HG03432 (cell line): Measurements from ENCODE around the gene NRF1.
A peak's percentile ranks its signal among the peaks of the same experiment; 100 is the strongest.

Experiments used
- ATAC-seq: cut with Tn5 transposase; IDR thresholded peaks from one replicate; pipeline ENCODE4 v1.9.1; 2021; ENCODE audit warnings: mild to moderate bottlenecking, moderate library complexity; ENCODE audit not compliant: unreplicated experiment

NRF1 gene

GRCh38 chr7:129767120-129768015, 155.8 kb downstream of the NRF1 start:
- no peak for ATAC-seq

DNA sequence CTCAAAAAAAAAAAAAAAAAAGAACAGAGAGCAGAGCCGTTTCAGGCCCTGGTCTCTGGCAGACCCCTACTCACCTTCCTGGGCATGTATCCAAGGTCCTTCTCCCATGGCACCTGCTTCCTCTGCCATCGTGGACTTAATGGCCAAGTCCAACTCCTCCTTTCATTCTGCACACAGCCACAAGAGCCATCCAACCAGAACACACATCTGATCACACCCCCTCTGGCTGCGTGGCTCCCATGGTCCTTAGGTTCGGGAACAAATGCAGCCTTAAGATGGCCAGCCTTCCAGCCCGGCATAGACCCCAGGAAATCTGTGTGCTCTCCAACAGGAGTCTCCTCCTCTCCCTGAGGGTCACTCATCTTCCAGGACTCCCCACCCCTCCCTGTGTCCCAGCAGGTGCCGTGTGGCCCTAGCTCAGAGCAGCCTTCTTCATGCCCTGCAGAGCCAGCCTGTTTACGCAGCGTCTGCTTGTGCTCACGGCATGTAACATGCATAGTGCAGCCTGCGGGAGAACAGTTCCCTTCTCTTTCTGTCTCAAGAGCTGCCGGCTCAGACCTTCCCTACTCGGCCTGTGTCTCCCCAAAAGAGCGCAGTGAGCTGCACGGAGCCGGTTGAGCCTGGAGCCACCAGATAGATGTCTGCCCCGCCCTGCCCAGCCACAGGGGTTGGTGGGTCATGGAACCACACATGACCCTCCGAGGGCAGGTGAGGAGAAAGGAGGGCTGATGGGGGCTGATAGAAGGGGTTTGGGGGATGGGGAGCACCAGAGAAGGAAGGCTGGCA, 157.3 kb downstream of the NRF1 start:
- ATAC-seq: no peak

DNA sequence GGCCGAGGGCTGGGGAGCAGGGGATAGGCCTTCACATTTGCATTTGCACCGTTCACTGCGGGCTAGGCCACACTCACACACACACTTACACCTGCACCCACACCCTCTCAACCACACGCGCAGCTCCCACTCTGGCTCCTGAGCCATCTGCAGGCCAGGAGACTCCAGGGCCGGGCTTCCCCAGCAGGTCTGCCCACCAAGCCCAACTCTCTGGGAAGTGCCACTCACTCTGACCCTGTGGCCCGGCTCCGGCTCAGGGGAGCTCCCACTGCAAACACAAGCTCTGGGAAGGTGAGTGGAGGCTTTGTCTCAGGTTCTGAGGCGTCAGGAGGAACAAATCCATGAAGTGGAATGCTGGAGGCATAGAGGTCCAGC, 157.9 kb downstream of the NRF1 start:
- no peak for ATAC-seq

- no peak for ATAC-seq
These were observed 158.6 kb downstream of the NRF1 start for GRCh38 chr7:129769866-129770808.

DNA sequence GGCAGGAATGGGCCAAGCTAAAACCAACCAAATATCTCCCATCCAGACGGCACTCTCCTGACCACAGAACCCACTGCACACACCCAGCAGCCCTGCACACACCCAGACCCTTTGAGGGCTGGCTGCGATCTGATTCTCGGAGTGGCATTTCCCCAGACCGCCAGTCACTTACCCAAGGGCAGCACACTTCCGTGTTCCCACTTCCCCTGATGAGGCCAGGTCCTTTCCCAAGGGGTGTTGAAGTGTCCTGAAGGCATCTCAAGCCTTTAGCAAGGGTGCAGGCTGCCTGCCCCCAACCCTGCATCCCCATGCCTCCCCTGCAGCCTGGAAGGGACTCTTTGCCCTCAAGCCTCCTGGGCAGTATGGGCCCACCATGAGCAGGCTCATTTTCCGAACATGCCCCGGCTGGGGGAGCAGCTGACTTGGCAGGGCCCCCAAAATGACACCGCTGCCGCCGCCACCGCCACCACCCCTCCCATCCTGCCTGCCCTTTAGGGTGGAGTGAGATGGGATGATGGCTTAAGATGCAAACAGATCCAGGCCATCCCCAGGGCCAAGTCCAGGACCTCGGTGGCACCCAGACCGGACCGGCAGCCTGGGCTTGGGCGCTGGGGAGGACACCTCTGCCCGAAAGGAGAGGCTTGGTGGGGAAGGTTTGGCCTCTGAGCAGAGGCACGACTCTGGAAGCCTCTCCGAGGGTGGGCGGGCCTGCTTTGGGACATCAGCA, 159.8 kb downstream of the NRF1 start:
- no peak for ATAC-seq

- no peak for ATAC-seq
These were observed 160.5 kb downstream of the NRF1 start for GRCh38 chr7:129771928-129772479.

- ATAC-seq: no peak
These were observed 161.2 kb downstream of the NRF1 start for GRCh38 chr7:129772646-129773280.

GRCh38 chr7:129773328-129773731, 161.8 kb downstream of the NRF1 start:
- ATAC-seq: no peak

GRCh38 chr7:129773871-129774270, 162.4 kb downstream of the NRF1 start:
- no peak for ATAC-seq

DNA sequence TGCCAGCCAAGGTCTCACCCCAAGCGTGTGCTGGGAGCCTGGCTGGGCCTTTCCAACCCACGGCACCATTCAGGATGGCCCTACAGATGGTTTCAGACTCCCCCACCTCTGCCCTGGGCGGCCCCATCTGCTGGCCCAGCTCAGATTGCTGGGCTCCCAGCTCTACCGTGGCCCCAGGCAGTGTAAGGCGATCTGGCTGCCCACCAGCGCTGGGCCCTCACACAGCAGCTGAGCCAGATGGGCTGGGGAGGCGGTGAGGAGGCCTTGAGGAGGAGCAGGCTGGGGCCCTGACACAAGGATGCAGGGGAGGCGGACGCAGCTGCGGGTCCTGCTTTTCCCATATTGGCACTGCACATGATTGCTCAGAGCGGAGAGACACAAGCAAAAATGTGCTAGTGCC, 162.8 kb downstream of the NRF1 start:
- no peak for ATAC-seq

DNA sequence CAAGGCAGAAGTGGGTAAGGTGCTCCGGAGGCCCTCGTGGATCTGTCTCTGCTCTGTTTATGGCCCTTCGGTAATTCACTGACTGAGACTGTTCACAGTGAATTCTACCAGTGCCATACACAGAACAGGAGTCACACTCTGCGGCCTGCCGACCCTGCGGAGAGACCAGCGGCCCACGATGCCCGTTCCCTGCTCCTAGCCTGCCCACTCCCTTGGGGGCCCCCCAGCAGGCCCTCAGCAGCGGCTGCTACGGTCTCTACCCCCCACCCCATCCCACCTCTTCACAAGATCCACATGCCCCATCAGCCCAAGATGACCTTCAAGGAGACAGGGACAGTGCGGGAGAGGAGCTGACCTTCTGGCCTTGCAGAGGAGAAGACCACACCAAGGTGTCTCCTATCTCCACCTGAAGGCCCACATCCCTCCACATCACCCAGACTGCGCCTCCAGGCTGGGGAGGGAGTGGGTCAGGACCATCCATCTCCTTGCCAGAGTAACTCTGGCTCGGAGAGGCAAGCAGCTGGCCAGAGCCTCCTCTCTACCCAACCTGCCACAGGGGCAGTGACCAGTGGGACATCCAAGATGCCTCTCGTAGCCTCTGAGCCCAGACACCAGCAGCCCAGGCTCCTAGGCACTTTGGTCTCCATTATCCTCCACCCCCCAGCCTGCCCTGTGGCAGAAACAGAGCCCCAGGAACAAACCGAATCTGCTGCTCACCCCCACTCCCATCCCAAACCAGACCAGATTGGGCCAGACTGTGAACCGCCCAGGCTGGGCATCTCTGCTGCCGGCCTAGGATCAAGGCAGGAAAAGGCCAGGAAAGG, 163.6 kb downstream of the NRF1 start:
- no peak for ATAC-seq

GRCh38 chr7:129775695-129776361, 164.3 kb downstream of the NRF1 start:
- no peak for ATAC-seq

DNA sequence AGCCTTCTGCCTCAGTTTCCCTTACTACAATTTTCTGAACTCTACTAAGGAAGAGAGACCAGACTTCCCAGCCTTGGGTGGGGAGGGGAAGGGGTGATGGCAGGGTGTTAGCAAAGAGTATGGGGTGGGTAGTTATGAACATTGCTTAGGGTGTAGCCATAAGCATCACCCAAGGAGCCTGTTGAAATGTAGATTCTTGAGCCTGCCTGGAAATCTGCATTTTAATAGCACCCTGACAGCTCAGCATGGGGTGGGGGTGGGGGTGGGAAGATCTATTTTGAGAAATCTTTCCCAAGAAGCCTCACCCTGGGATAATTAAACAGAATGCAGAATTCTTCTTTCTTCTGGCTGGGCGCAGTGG, 164.8 kb downstream of the NRF1 start:
- ATAC-seq: no peak

- no peak for ATAC-seq
These were observed 165.8 kb downstream of the NRF1 start for GRCh38 chr7:129777195-129777844.

DNA sequence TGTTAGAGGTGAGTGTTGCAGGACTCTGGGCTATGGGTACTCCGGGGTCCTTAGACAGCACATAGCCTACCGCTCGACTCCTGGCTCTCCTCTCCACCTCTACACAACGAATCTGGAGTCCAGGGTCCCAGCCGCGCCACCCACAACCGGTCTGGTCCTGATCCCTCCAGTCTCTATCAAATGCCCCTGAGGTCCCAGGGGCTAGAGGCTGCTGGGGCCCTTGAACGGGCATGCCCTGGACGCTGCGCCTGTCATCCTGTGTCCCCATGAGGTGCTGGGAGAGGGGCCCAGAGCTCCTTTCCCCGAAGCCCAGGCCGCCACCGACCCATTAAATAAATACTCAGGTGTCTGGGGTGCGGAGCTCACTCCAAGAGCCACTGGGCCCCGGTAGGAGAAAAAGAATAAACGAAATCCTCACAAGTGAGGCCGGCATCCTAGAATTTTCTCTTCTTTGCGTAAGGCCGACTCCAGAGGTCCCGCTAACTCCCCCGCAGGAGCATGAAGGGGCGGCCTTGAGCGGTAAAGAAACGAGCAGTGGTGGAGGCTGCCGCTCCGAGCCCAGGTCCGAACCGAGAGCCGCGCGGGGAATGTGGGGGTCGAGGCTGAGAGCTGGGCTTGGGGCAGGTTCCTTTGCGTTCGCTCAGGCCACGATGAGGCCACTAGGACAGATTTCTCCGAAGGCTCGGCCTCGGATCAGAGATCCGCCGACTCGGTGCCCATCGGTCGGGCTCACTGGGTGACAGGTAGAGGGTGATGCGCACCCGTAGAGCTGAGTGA, 166.7 kb downstream of the NRF1 start:
- ATAC-seq: no peak

GRCh38 chr7:129778770-129779601, 167.5 kb downstream of the NRF1 start:
- peak; percentile 5 for ATAC-seq
